DMS 273 treated with DMSO at 0.1 percent for 48 hours (cell line): ENCODE data around the gene AKR1D1.
"Not testable (repeated sequence)": the region's sequence is repeated elsewhere in the genome, so short reads cannot be mapped to it uniquely, and the experiment has no call there.

Source experiments
- DNase-seq: peaks from one replicate; lab custom pipeline; 2025; lab: John Stamatoyannopoulos, UW

Gene AKR1D1

GRCh38 chr7:138074121-138074520 lies 2.1 kb upstream of the AKR1D1 start:
- DNase-seq: no peak

- DNase-seq: no peak
Measured at GRCh38 chr7:138074540-138074939, 1.7 kb upstream of the AKR1D1 start.

GRCh38 chr7:138075350-138075749 lies 909 bp upstream of the AKR1D1 start:
- DNase-seq: no peak

GRCh38 chr7:138075786-138076185 lies 473 bp upstream of the AKR1D1 start:
- not testable (repeated sequence) for DNase-seq

- no peak for DNase-seq
Measured at GRCh38 chr7:138077809-138078208, 1.6 kb downstream of the AKR1D1 start.

- no peak for DNase-seq
Measured at GRCh38 chr7:138079137-138079536, 2.9 kb downstream of the AKR1D1 start.

GRCh38 chr7:138081868-138082267 lies 5.6 kb downstream of the AKR1D1 start:
- DNase-seq: no peak

- no peak for DNase-seq
Measured at GRCh38 chr7:138083859-138084258, 7.6 kb downstream of the AKR1D1 start.

GRCh38 chr7:138086563-138087270 lies 10.5 kb downstream of the AKR1D1 start:
- DNase-seq: no peak

- DNase-seq: no peak
Measured at GRCh38 chr7:138089080-138089901, 13.0 kb downstream of the AKR1D1 start.

GRCh38 chr7:138091032-138091431 lies 14.8 kb downstream of the AKR1D1 start:
- no peak for DNase-seq

GRCh38 chr7:138091840-138092239 lies 15.6 kb downstream of the AKR1D1 start:
- DNase-seq: not testable (repeated sequence)

GRCh38 chr7:138092486-138093028 lies 16.3 kb downstream of the AKR1D1 start:
- no peak for DNase-seq

GRCh38 chr7:138095972-138096935 lies 20.0 kb downstream of the AKR1D1 start:
- no peak for DNase-seq

- no peak for DNase-seq
Measured at GRCh38 chr7:138097064-138097741, 20.9 kb downstream of the AKR1D1 start.

- no peak for DNase-seq
Measured at GRCh38 chr7:138099813-138100212, 23.6 kb downstream of the AKR1D1 start.

- DNase-seq: no peak
Measured at GRCh38 chr7:138105221-138105620, 29.0 kb downstream of the AKR1D1 start.

- no peak for DNase-seq
Measured at GRCh38 chr7:138115047-138115446, 38.8 kb downstream of the AKR1D1 start.

- DNase-seq: no peak
Measured at GRCh38 chr7:138116141-138116540, 39.9 kb downstream of the AKR1D1 start.

GRCh38 chr7:138116892-138117291 lies 40.6 kb downstream of the AKR1D1 start:
- DNase-seq: no peak

- DNase-seq: no peak
Measured at GRCh38 chr7:138120140-138120827, 44.0 kb downstream of the AKR1D1 start.
